ENCODE results near the gene CYTH3.

DNA sequence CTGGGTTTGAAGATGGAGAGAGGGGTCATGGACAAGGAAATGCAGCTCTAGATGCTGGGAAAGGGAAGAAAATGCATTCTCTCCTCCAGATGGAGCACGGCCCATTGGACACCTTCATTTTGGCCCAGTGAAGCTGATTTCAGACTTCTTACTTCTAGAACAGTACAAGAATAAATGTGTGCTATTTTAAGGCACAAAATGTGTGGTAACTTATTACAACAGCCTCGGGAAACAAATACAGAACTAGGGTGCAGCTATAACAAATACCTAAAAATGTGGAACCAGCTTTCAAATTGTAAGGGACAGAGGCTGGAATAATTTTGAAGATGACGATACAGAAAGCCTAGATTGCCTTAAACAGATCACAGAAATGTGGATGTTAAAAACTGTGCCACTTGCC lies 54.1 kb downstream of the CYTH3 start:
- TF ChIP-seq, protein P1, sequence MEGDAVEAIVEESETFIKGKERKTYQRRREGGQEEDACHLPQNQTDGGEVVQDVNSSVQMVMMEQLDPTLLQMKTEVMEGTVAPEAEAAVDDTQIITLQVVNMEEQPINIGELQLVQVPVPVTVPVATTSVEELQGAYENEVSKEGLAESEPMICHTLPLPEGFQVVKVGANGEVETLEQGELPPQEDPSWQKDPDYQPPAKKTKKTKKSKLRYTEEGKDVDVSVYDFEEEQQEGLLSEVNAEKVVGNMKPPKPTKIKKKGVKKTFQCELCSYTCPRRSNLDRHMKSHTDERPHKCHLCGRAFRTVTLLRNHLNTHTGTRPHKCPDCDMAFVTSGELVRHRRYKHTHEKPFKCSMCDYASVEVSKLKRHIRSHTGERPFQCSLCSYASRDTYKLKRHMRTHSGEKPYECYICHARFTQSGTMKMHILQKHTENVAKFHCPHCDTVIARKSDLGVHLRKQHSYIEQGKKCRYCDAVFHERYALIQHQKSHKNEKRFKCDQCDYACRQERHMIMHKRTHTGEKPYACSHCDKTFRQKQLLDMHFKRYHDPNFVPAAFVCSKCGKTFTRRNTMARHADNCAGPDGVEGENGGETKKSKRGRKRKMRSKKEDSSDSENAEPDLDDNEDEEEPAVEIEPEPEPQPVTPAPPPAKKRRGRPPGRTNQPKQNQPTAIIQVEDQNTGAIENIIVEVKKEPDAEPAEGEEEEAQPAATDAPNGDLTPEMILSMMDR (IDR thresholded peaks at IDR 0.05): no peak
- TF ChIP-seq POLR2A (IDR thresholded peaks at IDR 0.05) (no peak), EP300 (IDR thresholded peaks at IDR 0.05) (no peak)

All from ovary (tissue), 3 donors.